ENCODE data around the gene POLDIP3.

The POLDIP3 gene

DNA sequence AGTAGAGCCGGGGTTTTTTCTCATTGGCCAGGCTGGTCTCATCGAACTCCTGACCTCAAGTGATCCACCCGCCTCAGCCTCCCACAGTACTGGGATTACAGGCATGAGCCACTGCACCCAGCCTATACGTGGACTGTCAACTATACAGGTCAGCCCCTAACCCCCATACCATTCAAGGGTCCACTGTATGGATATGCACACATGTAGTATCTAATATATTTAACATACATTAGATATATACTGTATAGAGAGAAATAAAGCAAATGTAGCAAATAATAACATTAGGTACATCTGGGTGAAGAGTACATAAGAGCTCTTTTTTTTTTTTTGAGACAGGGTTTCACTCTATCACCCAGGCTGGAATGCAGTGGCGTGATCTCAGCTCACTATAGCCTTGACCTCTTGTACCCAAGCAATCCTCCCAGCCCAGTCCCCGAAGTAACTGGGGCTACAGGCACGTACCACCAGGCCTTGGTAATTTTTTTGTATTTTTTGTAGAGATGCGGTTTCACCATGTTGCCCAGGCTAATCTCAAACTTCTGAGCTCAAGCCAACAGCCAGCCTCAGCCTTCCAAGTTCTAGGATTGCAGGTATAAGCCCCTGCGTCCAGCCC is 27.2 kb upstream of the POLDIP3 start:
- no peak overlapping the region for H3K27ac ChIP-seq (ENCODE audit: insufficient read depth, low read depth, low read length, poor library complexity, severe bottlenecking)
- no peak overlapping the region for H3K4me3 ChIP-seq (ENCODE audit: insufficient read depth, low read depth, low read length)
- WGBS, 2 experiments, result 92 to 98% methylated on average over 9 of the region's 9 CpGs
- peaks cover 20% of the 10 kb centered on the region for H3K4me1 ChIP-seq (ENCODE audit: control insufficient read depth, insufficient read depth, low read length)
- no peaks in the 10 kb centered on the region for H3K36me3 ChIP-seq (ENCODE audit: control insufficient read depth, insufficient read depth, low read length)
- H3K27me3 ChIP-seq (ENCODE audit: control insufficient read depth, insufficient read depth, low read length, poor library complexity, severe bottlenecking), result no peaks in the 10 kb centered on the region
- no peaks in the 10 kb centered on the region for H3K9me3 ChIP-seq (ENCODE audit: control insufficient read depth, low read length)

GRCh38 chr22:42639541-42640241 is 25.0 kb upstream of the POLDIP3 start:
- Histone ChIP-seq H3K4me1 (ENCODE audit: control insufficient read depth, insufficient read depth, low read length) (peaks cover 15% of the 10 kb centered on the region), H3K36me3 (ENCODE audit: control insufficient read depth, insufficient read depth, low read length) (peaks cover 4% of the 10 kb centered on the region), H3K4me3 (ENCODE audit: insufficient read depth, low read depth, low read length) (no peak overlapping the region), H3K27ac (ENCODE audit: insufficient read depth, low read depth, low read length, poor library complexity, severe bottlenecking) (no peak overlapping the region), H3K27me3 (ENCODE audit: control insufficient read depth, insufficient read depth, low read length, poor library complexity, severe bottlenecking) (no peaks in the 10 kb centered on the region), H3K9me3 (ENCODE audit: control insufficient read depth, low read length) (no peaks in the 10 kb centered on the region)
- 84 to 86% methylated on average over 9 of the region's 9 CpGs for WGBS, 2 experiments

DNA sequence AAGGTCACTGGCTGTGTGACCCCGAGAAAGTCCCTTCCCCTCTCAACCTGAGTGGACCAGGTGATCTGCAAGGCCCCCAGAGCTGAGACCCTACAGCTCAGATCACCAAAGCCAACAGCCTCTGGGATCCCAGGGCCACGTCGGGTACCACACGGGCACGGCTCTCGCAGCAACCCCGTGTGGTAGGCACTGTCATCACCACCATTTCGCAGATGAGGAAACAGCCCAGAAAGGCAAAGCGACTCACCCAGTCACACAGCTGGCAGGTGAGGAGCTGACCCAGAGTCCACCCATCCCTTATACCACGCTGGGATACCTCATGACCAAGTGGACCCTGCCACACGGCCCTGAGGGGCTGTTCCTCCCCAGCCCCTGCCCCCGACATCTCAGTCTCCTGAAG is 22.9 kb upstream of the POLDIP3 start:
- 89 to 90% methylated on average over 12 of the region's 12 CpGs for WGBS, 2 experiments

GRCh38 chr22:42636506-42636905 is 21.8 kb upstream of the POLDIP3 start:
- no peaks in the 10 kb centered on the region for H3K9me3 ChIP-seq (ENCODE audit: control insufficient read depth, low read length)
- no peaks in the 10 kb centered on the region for H3K4me1 ChIP-seq (ENCODE audit: control insufficient read depth, insufficient read depth, low read length)
- no peaks in the 10 kb centered on the region for H3K27me3 ChIP-seq (ENCODE audit: control insufficient read depth, insufficient read depth, low read length, poor library complexity, severe bottlenecking)
- H3K27ac ChIP-seq (ENCODE audit: insufficient read depth, low read depth, low read length, poor library complexity, severe bottlenecking), result no peak overlapping the region
- no peak overlapping the region for H3K4me3 ChIP-seq (ENCODE audit: insufficient read depth, low read depth, low read length)
- WGBS, 2 experiments, result 94% methylated on average over 17 of the region's 17 CpGs
- H3K36me3 ChIP-seq (ENCODE audit: control insufficient read depth, insufficient read depth, low read length), result peaks cover 10% of the 10 kb centered on the region

More for the DNA sequence above, 22.9 kb upstream of the POLDIP3 start:
- Histone ChIP-seq H3K27ac (ENCODE audit: insufficient read depth, low read depth, low read length, poor library complexity, severe bottlenecking) (no peak overlapping the region), H3K4me1 (ENCODE audit: control insufficient read depth, insufficient read depth, low read length) (no peaks in the 10 kb centered on the region), H3K27me3 (ENCODE audit: control insufficient read depth, insufficient read depth, low read length, poor library complexity, severe bottlenecking) (no peaks in the 10 kb centered on the region), H3K36me3 (ENCODE audit: control insufficient read depth, insufficient read depth, low read length) (peaks cover 10% of the 10 kb centered on the region), H3K9me3 (ENCODE audit: control insufficient read depth, low read length) (no peaks in the 10 kb centered on the region), H3K4me3 (ENCODE audit: insufficient read depth, low read depth, low read length) (no peak overlapping the region)

DNA sequence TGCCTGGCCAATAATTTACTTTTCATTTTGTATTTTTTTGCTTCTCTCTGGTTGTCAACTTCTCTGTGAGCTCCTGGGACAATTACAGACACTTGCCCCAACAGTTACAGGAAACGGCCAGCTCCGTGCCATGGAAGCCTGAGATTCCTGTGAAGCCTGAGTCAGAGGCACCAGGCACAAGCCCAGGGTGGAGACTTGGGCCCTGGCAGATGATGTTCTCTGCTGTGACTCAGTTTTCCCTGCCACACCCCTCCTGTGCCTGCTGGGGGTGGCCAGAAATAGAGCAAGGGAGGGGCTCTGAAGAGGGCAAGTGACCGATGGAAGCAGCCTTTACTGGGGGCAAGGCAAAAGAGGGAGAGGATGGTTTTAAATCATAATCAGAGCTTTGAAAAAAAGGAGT is 20.8 kb upstream of the POLDIP3 start:
- no peaks in the 10 kb centered on the region for H3K9me3 ChIP-seq (ENCODE audit: control insufficient read depth, low read length)
- H3K36me3 ChIP-seq (ENCODE audit: control insufficient read depth, insufficient read depth, low read length), result peaks cover 18% of the 10 kb centered on the region
- no peak overlapping the region for H3K4me3 ChIP-seq (ENCODE audit: insufficient read depth, low read depth, low read length)
- H3K27ac ChIP-seq (ENCODE audit: insufficient read depth, low read depth, low read length, poor library complexity, severe bottlenecking), result no peak overlapping the region
- H3K4me1 ChIP-seq (ENCODE audit: control insufficient read depth, insufficient read depth, low read length), result no peaks in the 10 kb centered on the region
- no peaks in the 10 kb centered on the region for H3K27me3 ChIP-seq (ENCODE audit: control insufficient read depth, insufficient read depth, low read length, poor library complexity, severe bottlenecking)
- 94 to 95% methylated on average over 3 of the region's 3 CpGs for WGBS, 2 experiments

GRCh38 chr22:42633013-42633412 is 18.3 kb upstream of the POLDIP3 start:
- 96 to 99% methylated on average over 8 to 9 of the region's 9 CpGs for whole genome bisulfite sequencing, 2 experiments
- H3K27ac ChIP-seq (ENCODE audit: insufficient read depth, low read depth, low read length, poor library complexity, severe bottlenecking), result no peak overlapping the region
- no peaks in the 10 kb centered on the region for H3K9me3 ChIP-seq (ENCODE audit: control insufficient read depth, low read length)
- H3K4me1 ChIP-seq (ENCODE audit: control insufficient read depth, insufficient read depth, low read length), result no peaks in the 10 kb centered on the region
- peaks cover 27% of the 10 kb centered on the region for H3K36me3 ChIP-seq (ENCODE audit: control insufficient read depth, insufficient read depth, low read length)
- H3K27me3 ChIP-seq (ENCODE audit: control insufficient read depth, insufficient read depth, low read length, poor library complexity, severe bottlenecking), result no peaks in the 10 kb centered on the region
- no peak overlapping the region for H3K4me3 ChIP-seq (ENCODE audit: insufficient read depth, low read depth, low read length)

- 91 to 92% methylated on average over 13 of the region's 13 CpGs for WGBS, 2 experiments
- Histone ChIP-seq H3K9me3 (ENCODE audit: control insufficient read depth, low read length) (no peaks in the 10 kb centered on the region), H3K4me1 (ENCODE audit: control insufficient read depth, insufficient read depth, low read length) (no peaks in the 10 kb centered on the region), H3K36me3 (ENCODE audit: control insufficient read depth, insufficient read depth, low read length) (peaks cover 32% of the 10 kb centered on the region), H3K27me3 (ENCODE audit: control insufficient read depth, insufficient read depth, low read length, poor library complexity, severe bottlenecking) (no peaks in the 10 kb centered on the region), H3K27ac (ENCODE audit: insufficient read depth, low read depth, low read length, poor library complexity, severe bottlenecking) (no peak overlapping the region), H3K4me3 (ENCODE audit: insufficient read depth, low read depth, low read length) (no peak overlapping the region)
Measured at GRCh38 chr22:42632096-42632495, 17.4 kb upstream of the POLDIP3 start.

DNA sequence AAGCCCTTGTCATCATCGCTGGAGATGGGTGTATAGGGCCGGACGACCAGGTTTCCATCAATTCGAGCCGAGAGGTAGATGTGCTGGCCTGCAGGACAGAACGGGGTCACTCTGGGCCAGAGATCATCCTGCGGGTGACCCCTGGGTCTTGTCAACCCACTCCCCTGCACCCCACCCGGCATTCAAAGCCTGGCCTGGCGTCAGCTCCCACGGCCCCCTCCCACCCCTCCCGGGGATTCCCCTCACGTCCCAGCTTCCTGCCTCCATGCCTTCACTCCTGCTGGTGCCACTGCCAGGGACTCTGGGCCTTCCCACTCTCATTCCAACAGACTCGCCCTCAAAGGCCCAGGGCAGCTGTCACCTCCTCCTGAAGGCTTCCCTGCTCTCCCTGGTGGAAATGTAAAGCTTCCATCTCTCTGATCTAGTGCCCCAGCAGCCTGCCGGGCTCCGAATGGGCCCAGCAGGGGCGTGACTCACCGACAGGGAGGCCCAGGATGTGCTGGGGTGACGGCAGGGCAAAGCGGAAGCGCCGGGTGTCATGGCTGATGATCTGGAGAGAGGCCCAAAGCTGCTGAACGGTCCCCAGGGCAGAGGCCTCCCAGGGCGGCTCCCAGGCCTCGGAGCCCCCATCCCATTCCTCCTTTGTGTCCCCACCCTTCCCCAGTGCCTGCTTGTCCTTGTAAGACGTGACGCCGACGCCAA is 16.4 kb upstream of the POLDIP3 start:
- WGBS, 2 experiments, result 93% methylated on average over 28 of the region's 28 CpGs
- no peaks in the 10 kb centered on the region for H3K4me1 ChIP-seq (ENCODE audit: control insufficient read depth, insufficient read depth, low read length)
- no peaks in the 10 kb centered on the region for H3K27me3 ChIP-seq (ENCODE audit: control insufficient read depth, insufficient read depth, low read length, poor library complexity, severe bottlenecking)
- no peaks in the 10 kb centered on the region for H3K9me3 ChIP-seq (ENCODE audit: control insufficient read depth, low read length)
- H3K27ac ChIP-seq (ENCODE audit: insufficient read depth, low read depth, low read length, poor library complexity, severe bottlenecking), result no peak overlapping the region
- no peak overlapping the region for H3K4me3 ChIP-seq (ENCODE audit: insufficient read depth, low read depth, low read length)
- H3K36me3 ChIP-seq (ENCODE audit: control insufficient read depth, insufficient read depth, low read length), result peaks cover 35% of the 10 kb centered on the region

DNA sequence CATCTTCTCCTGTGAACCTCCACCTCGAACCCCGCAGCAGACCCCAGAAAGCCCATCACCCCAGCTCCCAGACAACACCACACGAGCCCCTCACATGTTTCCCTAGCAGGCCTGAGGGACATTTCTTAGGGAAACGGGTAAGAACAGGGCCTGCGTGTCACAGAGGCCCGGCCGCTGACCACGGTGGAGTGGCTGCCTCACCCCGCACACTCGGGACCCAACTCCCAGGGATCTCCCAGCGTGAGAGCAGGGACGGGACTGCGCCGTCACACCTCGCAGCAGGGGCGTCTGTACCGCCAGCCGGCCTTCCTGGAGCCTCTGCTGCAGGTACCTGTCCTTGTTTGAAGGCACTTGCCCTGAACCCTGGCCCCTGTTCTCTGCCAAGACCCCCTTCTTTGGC is 15.5 kb upstream of the POLDIP3 start:
- H3K27ac ChIP-seq (ENCODE audit: insufficient read depth, low read depth, low read length, poor library complexity, severe bottlenecking), result no peak overlapping the region
- no peaks in the 10 kb centered on the region for H3K27me3 ChIP-seq (ENCODE audit: control insufficient read depth, insufficient read depth, low read length, poor library complexity, severe bottlenecking)
- peaks cover 35% of the 10 kb centered on the region for H3K36me3 ChIP-seq (ENCODE audit: control insufficient read depth, insufficient read depth, low read length)
- no peaks in the 10 kb centered on the region for H3K4me1 ChIP-seq (ENCODE audit: control insufficient read depth, insufficient read depth, low read length)
- no peaks in the 10 kb centered on the region for H3K9me3 ChIP-seq (ENCODE audit: control insufficient read depth, low read length)
- H3K4me3 ChIP-seq (ENCODE audit: insufficient read depth, low read depth, low read length), result no peak overlapping the region
- WGBS, 2 experiments, result 95 to 96% methylated on average over 18 of the region's 18 CpGs

GRCh38 chr22:42627981-42628380 is 13.3 kb upstream of the POLDIP3 start:
- Histone ChIP-seq H3K36me3 (ENCODE audit: control insufficient read depth, insufficient read depth, low read length) (peaks cover 32% of the 10 kb centered on the region), H3K4me1 (ENCODE audit: control insufficient read depth, insufficient read depth, low read length) (no peaks in the 10 kb centered on the region)
- WGBS, 2 experiments, result 93 to 95% methylated on average over 9 of the region's 9 CpGs

More at GRCh38 chr22:42627981-42628380, 13.3 kb upstream of the POLDIP3 start:
- H3K4me3 ChIP-seq (ENCODE audit: insufficient read depth, low read depth, low read length), result no peak overlapping the region
- H3K27ac ChIP-seq (ENCODE audit: insufficient read depth, low read depth, low read length, poor library complexity, severe bottlenecking), result no peak overlapping the region
- no peaks in the 10 kb centered on the region for H3K9me3 ChIP-seq (ENCODE audit: control insufficient read depth, low read length)
- no peaks in the 10 kb centered on the region for H3K27me3 ChIP-seq (ENCODE audit: control insufficient read depth, insufficient read depth, low read length, poor library complexity, severe bottlenecking)
